Measurements from ENCODE around the gene PACRG.

GRCh38 chr6:163232649-163233048 is 504.9 kb downstream of the PACRG start:
- TF ChIP-seq CTCF (conservative IDR thresholded peaks at IDR 0.05 in 1 of 2, IDR thresholded peaks at IDR 0.05 in 1 of 2; ENCODE audit: extremely low read depth in 1 of 2, insufficient read depth in 1 of 2, low read depth in 1 of 2, low read length in 2 of 2): no peak
- no peak for TF ChIP-seq EZH2 (IDR thresholded peaks at IDR 0.05; ENCODE audit: borderline replicate concordance, low read length)
